MM.1S (cell line): ENCODE measurements around the gene CROCC2.

ENCODE experiments used
- DNase-seq: peaks from one replicate; pipeline ENCODE4 v3.0.0-alpha.2; 2015
- H2AFZ ChIP-seq: fragments of 300-600 bp; sonication (generic); 2 replicates; pipeline ENCODE4 v1.6.0; 2016; ENCODE audit warnings: antibody characterized with exemption, low read length
- H3F3A ChIP-seq: fragments of 300-600 bp; sonication (generic); 2 replicates; pipeline ENCODE4 v1.6.1; 2016; ENCODE audit warnings: mild to moderate bottlenecking, antibody characterized with exemption, low read length, moderate library complexity, mixed read lengths; ENCODE audit not compliant: insufficient read depth
- H3K27ac ChIP-seq: fragments of 300-600 bp; sonication (generic); 2 replicates; pipeline ENCODE4 v1.5.1; 2016; ENCODE audit warnings: mild to moderate bottlenecking, low read length
- H3K27me3 ChIP-seq: fragments of 300-600 bp; sonication (generic); replicated peaks from 2 replicates; pipeline ENCODE4 v1.6.0; 2016; ENCODE audit warnings: low read length; ENCODE audit not compliant: insufficient read depth
- H3K36me3 ChIP-seq: fragments of 300-600 bp; sonication (generic); replicated peaks from 2 replicates; pipeline ENCODE4 v1.6.1; 2016; ENCODE audit warnings: mild to moderate bottlenecking, low read length, mixed read lengths; ENCODE audit not compliant: insufficient read depth
- H3K4me1 ChIP-seq: fragments of 300-600 bp; sonication (generic); 2 replicates; pipeline ENCODE4 v1.6.1; 2016; ENCODE audit warnings: low read length, mixed read lengths
- H3K4me2 ChIP-seq: fragments of 300-600 bp; sonication (generic); 2 replicates; pipeline ENCODE4 v1.6.0; 2016; ENCODE audit warnings: low read depth, low read length
- H3K4me3 ChIP-seq: fragments of 300-600 bp; sonication (generic); 2 replicates; pipeline ENCODE4 v1.5.1; 2016; ENCODE audit warnings: low read length, mixed read lengths
- H3K79me2 ChIP-seq: fragments of 300-600 bp; sonication (generic); 2 replicates; pipeline ENCODE4 v1.6.1; 2016; ENCODE audit warnings: mixed run types, low read length, mixed read lengths
- H3K9ac ChIP-seq: fragments of 300-600 bp; sonication (generic); 2 replicates; pipeline ENCODE4 v1.6.1; 2016; ENCODE audit warnings: low read length, mixed read lengths
- H3K9me2 ChIP-seq: fragments of 300-600 bp; sonication (generic); replicated peaks from 2 replicates; pipeline ENCODE4 v1.6.1; 2016; ENCODE audit warnings: mild to moderate bottlenecking, low read length, mixed read lengths; ENCODE audit not compliant: insufficient read depth
- H3K9me3 ChIP-seq: fragments of 300-600 bp; sonication (generic); replicated peaks from 2 replicates; pipeline ENCODE4 v1.6.1; 2016; ENCODE audit warnings: mild to moderate bottlenecking, low read length, mixed read lengths; ENCODE audit not compliant: insufficient read depth
- H4K20me1 ChIP-seq: fragments of 300-600 bp; sonication (generic); 2 replicates; pipeline ENCODE4 v1.6.1; 2016; ENCODE audit warnings: mild to moderate bottlenecking, low read length, moderate library complexity, mixed read lengths; ENCODE audit not compliant: insufficient read depth
- EZH2 ChIP-seq: fragments of 300-600 bp; sonication (generic); optimal IDR thresholded peaks from 2 replicates; pipeline ENCODE3; 2017; ENCODE audit warnings: low read depth, mild to moderate bottlenecking, antibody characterized with exemption, low read length, mixed read lengths
- EZH2phosphoT487 ChIP-seq: fragments of 300-600 bp; sonication (generic); IDR thresholded peaks from 2 replicates; pipeline ENCODE4 v1.6.1; 2018; ENCODE audit warnings: antibody characterized with exemption, low read length
- TF ChIP-seq, protein P1 (sequence below): fragments of 300-600 bp; sonication (generic); IDR thresholded peaks from 2 replicates; pipeline ENCODE4 v1.5.1; 2016; ENCODE audit warnings: antibody characterized with exemption, low read length, mixed read lengths

CROCC2 gene

DNA sequence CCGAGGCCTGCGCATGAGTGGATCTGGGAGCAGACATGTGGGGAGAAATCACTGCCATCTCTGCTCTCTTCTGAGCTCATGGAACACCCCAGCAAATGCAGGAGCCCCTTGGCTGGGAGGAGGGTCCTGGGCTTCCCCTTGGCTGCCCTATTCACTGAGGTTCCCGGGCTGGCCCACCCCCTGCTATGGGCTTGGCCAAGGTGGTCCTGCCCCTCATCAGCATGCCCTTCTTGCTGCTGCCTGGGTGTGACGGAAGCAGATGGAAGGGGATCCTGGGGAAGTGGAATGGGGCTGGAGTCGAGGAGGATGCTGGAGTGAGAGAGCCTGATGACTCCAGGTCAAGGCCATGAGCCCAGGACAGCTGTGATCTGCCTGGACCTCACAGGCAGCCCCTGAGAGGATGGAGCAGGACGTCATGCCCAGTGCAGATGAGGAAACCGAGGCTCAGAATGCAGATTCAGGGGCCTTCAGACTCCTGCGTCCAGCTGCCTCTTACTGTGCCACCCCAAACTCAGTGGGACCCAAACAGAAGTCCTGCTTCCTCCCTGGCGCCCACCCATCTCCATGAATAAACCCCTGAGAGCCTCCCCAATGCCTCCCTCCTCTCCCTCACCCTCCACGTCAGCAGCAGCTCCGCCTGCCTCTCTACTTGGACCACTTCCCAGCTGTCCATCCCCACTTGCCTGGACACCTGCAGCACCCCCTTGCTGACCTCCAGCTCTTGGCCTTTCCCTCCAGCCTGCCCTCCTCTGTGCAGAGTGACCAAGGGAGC, 96.3 kb downstream of the CROCC2 start:
- no peaks in the 10 kb centered on the region for H3K79me2 ChIP-seq
- H3K4me3 ChIP-seq, result no peak overlapping the region
- no peaks in the 10 kb centered on the region for H3K36me3 ChIP-seq
- H2AFZ ChIP-seq, result no peak overlapping the region
- no peaks in the 10 kb centered on the region for H3K4me1 ChIP-seq
- no peak overlapping the region for H3K27ac ChIP-seq
- H3F3A ChIP-seq, result no peaks in the 10 kb centered on the region
- H3K27me3 ChIP-seq, result peaks cover 20% of the 10 kb centered on the region
- H3K9ac ChIP-seq, result no peak overlapping the region
- no peak for DNase-seq
- H3K4me2 ChIP-seq, result no peak overlapping the region
- H4K20me1 ChIP-seq, result no peaks in the 10 kb centered on the region
- H3K9me2 ChIP-seq, result no peaks in the 10 kb centered on the region
- TF ChIP-seq, protein P1, sequence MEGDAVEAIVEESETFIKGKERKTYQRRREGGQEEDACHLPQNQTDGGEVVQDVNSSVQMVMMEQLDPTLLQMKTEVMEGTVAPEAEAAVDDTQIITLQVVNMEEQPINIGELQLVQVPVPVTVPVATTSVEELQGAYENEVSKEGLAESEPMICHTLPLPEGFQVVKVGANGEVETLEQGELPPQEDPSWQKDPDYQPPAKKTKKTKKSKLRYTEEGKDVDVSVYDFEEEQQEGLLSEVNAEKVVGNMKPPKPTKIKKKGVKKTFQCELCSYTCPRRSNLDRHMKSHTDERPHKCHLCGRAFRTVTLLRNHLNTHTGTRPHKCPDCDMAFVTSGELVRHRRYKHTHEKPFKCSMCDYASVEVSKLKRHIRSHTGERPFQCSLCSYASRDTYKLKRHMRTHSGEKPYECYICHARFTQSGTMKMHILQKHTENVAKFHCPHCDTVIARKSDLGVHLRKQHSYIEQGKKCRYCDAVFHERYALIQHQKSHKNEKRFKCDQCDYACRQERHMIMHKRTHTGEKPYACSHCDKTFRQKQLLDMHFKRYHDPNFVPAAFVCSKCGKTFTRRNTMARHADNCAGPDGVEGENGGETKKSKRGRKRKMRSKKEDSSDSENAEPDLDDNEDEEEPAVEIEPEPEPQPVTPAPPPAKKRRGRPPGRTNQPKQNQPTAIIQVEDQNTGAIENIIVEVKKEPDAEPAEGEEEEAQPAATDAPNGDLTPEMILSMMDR, result no peak
- no peak for TF ChIP-seq EZH2phosphoT487
- no peak for TF ChIP-seq EZH2
- H3K9me3 ChIP-seq, result no peaks in the 10 kb centered on the region

DNA sequence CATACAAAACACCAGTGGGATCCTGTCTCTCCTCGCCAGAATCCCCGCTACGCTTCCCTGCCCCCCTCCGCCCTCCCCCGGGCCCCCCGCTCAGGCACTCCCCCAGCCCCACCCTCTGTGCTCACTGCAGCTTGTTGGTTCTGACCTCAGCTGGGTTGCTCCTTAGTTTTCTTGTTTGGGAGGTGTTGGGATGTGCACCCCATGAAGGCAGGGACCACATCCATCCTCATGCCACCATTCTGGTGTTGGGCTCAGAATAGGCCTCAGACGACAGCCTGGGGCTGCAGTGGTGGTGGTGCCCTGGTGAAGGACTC, 96.9 kb downstream of the CROCC2 start:
- no peaks in the 10 kb centered on the region for H4K20me1 ChIP-seq
- no peaks in the 10 kb centered on the region for H3K36me3 ChIP-seq
- H3K9me3 ChIP-seq, result no peaks in the 10 kb centered on the region
- peaks cover 24% of the 10 kb centered on the region for H3K27me3 ChIP-seq
- no peaks in the 10 kb centered on the region for H3K9me2 ChIP-seq
- no peak for DNase-seq
- TF ChIP-seq, protein P1, result no peak
- no peak for TF ChIP-seq EZH2
- TF ChIP-seq EZH2phosphoT487, result no peak
- H3K9ac ChIP-seq, result no peak overlapping the region
- no peaks in the 10 kb centered on the region for H3K4me1 ChIP-seq
- H3K27ac ChIP-seq, result no peak overlapping the region
- H3K4me2 ChIP-seq, result no peak overlapping the region
- no peaks in the 10 kb centered on the region for H3K79me2 ChIP-seq
- no peak overlapping the region for H3K4me3 ChIP-seq
- no peaks in the 10 kb centered on the region for H3F3A ChIP-seq
- no peak overlapping the region for H2AFZ ChIP-seq

DNA sequence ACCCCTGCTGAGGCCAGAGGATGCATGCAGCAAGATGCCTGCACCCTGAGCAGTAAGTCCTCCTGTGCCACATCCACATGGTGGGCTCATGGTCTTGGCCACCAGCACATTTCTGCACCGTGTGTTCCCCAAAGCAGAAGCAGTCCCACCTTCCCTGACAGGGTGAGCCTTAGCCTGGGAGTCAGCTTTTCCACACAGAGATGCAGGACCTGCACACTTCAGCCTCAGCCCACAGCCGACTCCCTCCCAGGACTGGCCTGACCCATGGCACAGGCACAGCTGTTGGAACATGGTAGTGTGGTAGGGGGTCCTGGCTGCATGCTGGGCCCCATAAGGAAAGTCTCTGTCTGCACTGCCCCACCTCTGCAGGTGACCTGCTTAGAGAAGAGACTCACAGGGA, 97.2 kb downstream of the CROCC2 start:
- no peak overlapping the region for H2AFZ ChIP-seq
- H3K9me2 ChIP-seq, result no peaks in the 10 kb centered on the region
- no peaks in the 10 kb centered on the region for H3K4me1 ChIP-seq
- no peak overlapping the region for H3K4me3 ChIP-seq
- H3K27ac ChIP-seq, result no peak overlapping the region
- H3K27me3 ChIP-seq, result peaks cover 28% of the 10 kb centered on the region
- H3F3A ChIP-seq, result no peaks in the 10 kb centered on the region
- no peak overlapping the region for H3K9ac ChIP-seq
- H3K9me3 ChIP-seq, result no peaks in the 10 kb centered on the region
- no peaks in the 10 kb centered on the region for H3K79me2 ChIP-seq
- DNase-seq, result no peak
- no peaks in the 10 kb centered on the region for H3K36me3 ChIP-seq
- H3K4me2 ChIP-seq, result no peak overlapping the region
- TF ChIP-seq, protein P1, result no peak
- TF ChIP-seq EZH2phosphoT487 (no peak), EZH2 (no peak)
- no peaks in the 10 kb centered on the region for H4K20me1 ChIP-seq
